GM21381 (cell line): ENCODE data around the gene AJUBA.
"Not testable (repeated sequence)": the region's sequence is repeated elsewhere in the genome, so short reads cannot be mapped to it uniquely, and the experiment has no call there.

Source experiments
- ATAC-seq: cut with Tn5 transposase; IDR thresholded peaks from one replicate; pipeline ENCODE4 v1.9.1; 2021; ENCODE audit warnings: mild to moderate bottlenecking, moderate library complexity; ENCODE audit not compliant: unreplicated experiment

Gene AJUBA

GRCh38 chr14:23006544-23007419 lies 24.4 kb upstream of the AJUBA start:
- ATAC-seq: peak; percentile 93

GRCh38 chr14:23006188-23006534 lies 23.8 kb upstream of the AJUBA start:
- ATAC-seq: no peak

DNA sequence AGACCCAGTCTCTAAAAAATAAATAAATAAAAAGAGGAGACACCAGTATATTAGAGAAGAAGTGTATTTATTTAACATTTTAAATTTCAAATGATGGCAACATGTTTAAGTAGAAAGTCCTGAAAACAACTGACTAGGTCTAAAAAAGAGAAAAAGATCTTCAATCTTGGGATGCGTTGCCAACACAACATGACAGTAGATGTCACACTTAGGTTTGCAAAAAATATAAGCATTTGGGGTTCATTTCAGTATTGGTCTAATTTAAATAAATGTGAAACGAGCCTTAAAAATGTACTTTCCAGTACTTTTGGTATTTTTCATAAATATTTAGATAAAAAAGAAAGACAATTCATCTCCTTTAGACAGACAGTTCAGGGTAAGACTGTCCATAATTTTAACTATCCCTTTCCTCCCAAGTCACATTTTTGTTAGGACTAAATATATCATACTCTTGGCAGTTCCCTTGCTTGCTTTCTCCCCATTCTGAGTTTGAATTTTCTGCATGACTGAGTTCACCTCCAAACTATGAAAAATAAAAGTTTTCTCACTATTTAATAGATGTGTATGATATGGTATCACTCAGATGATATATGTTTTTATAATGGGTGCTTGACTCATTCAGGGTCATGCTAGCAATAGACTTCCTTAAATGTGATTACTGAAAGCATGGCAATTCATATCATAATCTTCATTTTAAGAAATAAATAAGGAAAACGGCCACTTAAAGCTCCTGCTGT lies 23.3 kb upstream of the AJUBA start:
- ATAC-seq: no peak

DNA sequence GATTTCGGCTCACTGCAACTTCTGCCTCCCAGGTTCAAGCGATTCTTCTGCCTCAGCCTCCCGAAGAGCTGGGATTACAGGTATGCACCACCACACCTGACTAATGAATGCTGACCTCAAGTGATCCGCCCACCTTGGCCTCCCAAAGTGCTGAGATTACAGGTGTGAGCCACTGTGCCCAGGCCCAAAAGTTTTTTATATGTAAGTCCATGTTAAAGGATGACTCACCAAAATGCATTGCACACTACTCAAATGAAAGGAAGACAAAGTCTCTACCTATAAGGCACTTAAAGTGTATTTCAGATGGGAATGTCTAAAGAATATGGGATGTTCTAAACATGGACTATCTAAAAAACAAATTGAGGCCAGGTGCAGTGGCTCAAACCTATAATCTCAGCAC lies 21.9 kb upstream of the AJUBA start:
- not testable (repeated sequence) for ATAC-seq

DNA sequence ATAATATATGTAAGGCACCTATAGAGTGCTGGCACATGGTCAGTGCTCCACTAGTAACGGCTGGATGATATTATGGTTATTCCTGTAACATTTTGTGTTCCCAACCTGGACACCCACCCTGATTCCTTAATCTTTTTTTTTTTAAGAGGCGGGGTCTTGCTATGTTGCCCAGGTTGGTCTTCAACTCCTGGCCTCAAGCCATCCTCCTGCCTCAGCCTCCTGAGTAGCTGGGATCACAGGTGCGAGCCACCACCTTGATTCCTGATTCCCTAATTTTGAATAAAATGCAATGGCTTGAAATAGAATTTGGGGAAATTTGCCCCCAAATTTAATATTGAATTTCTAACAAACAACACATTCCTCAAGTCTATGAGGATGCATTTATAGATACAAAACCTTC lies 20.2 kb upstream of the AJUBA start:
- no peak for ATAC-seq

GRCh38 chr14:23000860-23001259 lies 18.5 kb upstream of the AJUBA start:
- no peak for ATAC-seq

DNA sequence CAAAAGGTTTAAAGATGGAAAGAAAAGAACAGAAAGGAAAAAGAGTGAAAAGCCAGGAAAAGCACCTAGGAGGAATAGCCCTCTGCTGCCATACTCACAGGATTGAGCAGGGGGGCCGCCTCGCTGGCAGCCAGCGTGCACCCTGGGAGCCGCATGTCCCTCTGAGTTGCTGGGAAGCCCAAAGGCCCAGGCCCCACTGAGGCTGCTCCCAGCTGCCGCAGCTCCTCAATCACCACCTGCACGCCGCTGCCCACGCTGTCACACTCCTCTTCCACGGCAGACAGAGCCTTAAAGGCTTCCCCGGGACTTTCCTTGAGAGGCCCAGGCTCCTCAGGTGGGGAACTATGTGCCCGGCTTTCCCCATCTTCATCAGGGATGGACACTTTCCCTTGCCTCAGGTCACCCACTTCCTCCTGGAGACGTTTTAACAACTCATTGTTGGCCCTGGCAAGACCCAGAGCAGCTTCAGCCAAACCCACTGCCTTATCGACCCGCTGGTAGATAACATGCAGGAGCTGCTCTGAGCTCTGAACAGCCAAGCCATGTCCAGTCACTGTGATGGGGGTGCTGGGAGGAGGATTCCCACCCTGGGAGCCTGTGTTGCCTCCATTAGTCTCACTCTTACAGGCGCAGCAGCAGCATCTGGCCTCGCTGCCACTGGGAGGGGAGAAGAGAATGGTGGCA lies 16.1 kb upstream of the AJUBA start:
- ATAC-seq: no peak

GRCh38 chr14:22997676-22998323 lies 15.4 kb upstream of the AJUBA start:
- no peak for ATAC-seq

DNA sequence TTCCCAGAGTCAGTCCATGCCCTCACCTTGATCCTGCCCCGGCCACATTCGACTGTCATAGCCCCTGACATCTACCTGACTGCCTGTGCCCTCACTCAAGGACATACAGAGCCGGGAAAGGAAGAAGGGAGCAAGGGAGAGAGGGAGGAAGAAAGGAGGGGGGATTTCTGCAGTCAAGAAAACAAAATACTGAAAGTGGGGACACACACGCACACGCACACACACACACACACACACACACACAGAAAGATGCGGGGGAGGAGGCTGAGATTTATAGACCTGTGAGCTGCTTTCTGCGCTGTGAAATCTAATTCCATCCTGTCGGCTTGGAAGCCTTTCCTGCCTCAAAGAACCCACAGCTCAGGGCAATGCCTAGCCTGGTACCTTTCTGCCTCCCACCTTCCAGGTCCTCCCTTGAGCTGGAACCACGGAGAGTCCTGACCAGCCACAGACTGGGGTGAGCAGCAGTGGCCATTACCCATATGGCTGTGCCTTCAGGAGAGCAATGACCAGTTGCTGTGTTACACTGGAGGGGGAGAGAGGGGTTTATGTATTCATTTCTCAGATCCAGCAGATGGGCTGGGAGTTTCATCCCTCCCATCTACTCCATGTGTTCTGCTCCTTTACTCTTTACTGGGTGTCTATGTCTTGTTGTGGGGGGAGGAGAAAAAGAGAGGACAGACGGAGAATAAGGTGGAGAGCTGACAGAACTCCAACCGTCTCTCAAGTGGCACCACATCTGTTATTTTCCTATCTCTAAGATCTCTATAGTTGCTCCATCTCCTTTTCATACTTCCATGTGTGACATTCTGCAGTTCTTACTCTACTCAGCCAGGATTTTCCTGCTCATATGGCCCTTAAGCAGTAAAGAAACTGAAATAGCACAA lies 14.7 kb upstream of the AJUBA start:
- ATAC-seq: no peak

- no peak for ATAC-seq
These were observed 13.7 kb upstream of the AJUBA start for GRCh38 chr14:22995889-22996625.

DNA sequence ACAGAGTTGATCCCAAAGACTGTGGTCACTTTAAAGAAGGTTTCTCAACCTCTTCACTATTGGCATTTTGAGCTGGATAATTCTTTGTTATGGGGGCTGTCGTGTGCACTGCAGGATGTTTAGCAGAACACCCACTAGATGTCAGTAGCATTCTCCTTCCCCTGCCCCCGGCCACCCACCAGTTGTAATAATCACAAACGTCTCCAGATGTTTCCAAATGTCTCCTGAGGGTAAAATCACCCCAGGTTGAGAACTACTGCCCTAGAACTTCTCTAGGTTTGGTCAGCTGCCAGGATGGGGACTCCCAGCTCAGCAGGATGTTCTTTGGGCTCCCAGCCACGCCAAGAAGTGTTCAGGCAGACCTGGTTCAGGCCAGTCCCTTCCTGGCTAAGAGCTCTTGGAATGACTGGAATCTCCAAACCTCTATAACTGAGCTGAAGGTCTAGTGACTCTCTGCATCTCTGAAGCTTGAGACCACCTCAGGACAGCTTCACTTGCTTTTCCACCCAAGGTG lies 12.5 kb upstream of the AJUBA start:
- no peak for ATAC-seq

GRCh38 chr14:22993517-22993916 lies 11.2 kb upstream of the AJUBA start:
- no peak for ATAC-seq

DNA sequence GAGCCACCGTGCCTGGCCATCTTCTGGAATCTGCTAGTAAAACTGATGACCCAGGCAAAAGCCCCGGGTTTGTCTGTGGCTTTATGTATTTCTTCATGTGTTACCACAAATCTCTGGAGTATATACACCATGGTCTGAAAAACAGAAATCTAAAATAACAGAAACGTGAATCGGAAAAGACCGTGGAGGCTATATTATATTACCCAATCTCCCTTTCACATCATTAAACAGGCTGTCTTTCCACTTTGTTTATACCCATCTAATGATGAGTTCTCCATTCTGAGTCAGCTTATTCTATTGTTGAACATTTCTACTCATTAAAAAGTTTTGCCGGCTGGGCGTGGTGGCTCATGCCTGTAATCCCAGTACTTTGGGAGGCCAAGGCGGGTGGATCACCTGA lies 9.5 kb upstream of the AJUBA start:
- ATAC-seq: no peak

DNA sequence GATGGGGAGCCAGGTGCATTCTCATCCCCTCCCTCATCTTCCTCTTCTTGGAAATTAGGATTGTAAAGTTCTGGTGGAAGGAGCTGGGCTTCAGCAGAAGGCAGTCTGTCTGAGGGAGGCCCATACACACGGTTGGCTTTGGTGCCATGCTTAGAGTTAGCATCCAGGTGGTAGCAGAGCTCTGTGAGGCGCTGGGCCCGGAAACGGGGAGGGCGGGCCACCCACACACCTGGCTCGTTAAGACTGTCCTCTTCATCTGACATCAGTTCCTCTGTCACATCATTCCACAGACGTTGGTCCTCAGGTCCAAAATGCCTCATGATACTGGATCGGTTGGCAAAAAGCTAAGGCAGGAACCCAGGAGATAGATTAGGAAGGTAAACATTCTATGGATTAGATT lies 4.9 kb upstream of the AJUBA start:
- no peak for ATAC-seq

DNA sequence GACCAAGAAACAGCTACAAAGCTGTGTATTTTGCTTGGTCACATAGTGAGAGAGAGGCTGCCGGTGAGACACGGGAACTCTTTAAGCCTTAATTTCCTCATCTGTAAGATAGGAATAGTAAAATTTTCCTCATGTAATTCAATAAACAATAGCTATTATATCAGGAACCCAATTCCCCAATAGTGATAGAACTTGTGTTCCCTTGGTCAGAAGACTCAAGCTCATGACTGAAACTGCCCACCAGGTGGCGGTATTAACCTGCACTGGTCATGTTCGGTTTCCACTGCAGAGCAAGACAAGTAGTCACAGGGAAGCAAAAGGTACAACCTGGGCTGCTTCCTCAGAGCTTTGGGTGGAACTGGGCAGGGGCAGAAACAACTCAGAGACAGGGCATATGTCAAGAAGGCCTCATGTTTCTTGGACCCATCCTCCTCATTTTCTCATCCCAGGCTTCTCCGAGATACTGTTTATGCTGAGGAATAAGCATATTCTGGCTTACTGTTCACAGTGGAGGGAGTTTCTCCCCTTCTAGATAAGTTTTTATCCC lies 4.2 kb upstream of the AJUBA start:
- no peak for ATAC-seq

DNA sequence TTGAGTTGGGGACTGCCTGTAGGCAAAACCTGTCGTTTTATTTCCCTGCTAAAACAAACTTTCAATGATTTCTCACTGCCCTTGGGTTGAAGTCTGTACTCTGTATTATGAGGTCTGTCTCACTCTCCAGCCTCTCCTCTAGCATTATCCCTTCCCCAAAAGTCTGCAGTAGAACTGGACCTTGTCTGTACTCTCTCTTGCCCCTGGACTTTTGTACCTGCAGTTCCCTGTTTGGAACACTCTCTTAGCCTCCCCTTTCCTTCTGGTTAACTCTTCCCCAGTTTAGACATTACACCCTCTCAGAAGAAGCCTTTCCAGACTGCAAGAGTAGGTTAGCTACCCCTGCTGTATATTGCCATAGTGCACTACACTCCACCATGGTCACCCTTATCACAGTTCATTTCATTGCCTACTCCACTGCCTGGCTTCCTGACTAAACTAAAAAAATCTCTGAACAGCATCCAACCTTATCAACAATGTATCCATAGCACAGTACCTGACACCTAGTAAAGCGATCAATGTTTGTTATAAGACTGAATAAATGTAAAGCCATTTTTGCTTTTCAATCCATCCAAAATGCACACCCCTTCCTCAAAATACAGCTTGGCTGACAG lies 3.6 kb upstream of the AJUBA start:
- no peak for ATAC-seq

GRCh38 chr14:22984959-22985658 lies 2.8 kb upstream of the AJUBA start:
- ATAC-seq: no peak

- no peak for ATAC-seq
These were observed 375 bp downstream of the AJUBA start for GRCh38 chr14:22981876-22982476.
